ENCODE results near the gene ACSF2.

The ACSF2 gene

DNA sequence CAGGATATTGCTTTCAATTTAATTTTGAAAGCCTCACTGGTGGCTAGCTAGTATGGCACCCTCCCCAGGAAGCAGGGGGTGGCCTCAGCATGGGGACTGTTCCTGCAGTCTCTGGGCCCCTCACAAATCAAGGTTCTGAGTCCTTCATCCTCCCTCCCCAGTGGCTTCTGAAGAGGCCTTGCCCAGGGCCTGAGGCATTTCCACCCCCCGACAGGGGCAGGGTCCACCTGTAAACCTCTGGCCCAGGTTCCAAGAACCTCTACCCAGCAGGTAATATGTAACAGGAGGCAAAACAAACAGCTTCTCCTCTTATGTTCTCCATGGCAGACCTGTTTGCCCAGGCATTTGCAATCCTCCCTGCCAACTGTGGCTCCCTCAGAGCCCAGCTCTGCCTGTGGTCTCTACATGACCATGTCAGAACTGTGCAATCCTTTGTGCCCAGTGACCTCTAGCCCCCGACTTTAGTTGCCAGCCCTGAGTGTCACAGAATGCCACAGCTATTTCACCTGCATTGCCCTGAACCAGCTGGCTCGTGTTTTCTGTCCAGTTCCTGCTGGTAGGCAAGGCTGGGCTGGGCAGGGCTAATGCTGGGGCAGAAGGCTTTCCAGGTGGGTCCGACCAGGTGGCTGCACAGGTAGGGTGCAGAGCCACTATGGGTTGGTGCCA lies 14.3 kb downstream of the ACSF2 start:
- TF ChIP-seq ZBTB7A (IDR thresholded peaks at IDR 0.05; ENCODE audit: low read depth): no peak; the same call in 1 of the 2 replicates
- TF ChIP-seq MAX (IDR thresholded peaks at IDR 0.05): no peak
- TF ChIP-seq CEBPB (IDR thresholded peaks at IDR 0.05): no peak
- TF ChIP-seq EP300 (IDR thresholded peaks at IDR 0.05; ENCODE audit: borderline replicate concordance): no peak
- no peak for TF ChIP-seq TAF1 (IDR thresholded peaks at IDR 0.05; ENCODE audit: low read depth)
- no peak for TF ChIP-seq TCF12 (IDR thresholded peaks at IDR 0.05; ENCODE audit: low read depth)
- no peak for TF ChIP-seq EGR1 (IDR thresholded peaks at IDR 0.05)
- no peak for TF ChIP-seq NFIC (IDR thresholded peaks at IDR 0.05)
- TF ChIP-seq TEAD4 (IDR thresholded peaks at IDR 0.05): no peak
- TF ChIP-seq, protein P1, sequence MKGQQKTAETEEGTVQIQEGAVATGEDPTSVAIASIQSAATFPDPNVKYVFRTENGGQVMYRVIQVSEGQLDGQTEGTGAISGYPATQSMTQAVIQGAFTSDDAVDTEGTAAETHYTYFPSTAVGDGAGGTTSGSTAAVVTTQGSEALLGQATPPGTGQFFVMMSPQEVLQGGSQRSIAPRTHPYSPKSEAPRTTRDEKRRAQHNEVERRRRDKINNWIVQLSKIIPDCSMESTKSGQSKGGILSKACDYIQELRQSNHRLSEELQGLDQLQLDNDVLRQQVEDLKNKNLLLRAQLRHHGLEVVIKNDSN (IDR thresholded peaks at IDR 0.05): no peak
- no peak for TF ChIP-seq FOXM1 (IDR thresholded peaks at IDR 0.05; ENCODE audit: borderline replicate concordance, low read depth)
- TF ChIP-seq REST (IDR thresholded peaks at IDR 0.05; ENCODE audit: low read depth): no peak
- TF ChIP-seq CREB1 (IDR thresholded peaks at IDR 0.05; ENCODE audit: low read depth): no peak
- TF ChIP-seq YY1 (IDR thresholded peaks at IDR 0.05; ENCODE audit: low read depth): no peak
- no peak for TF ChIP-seq RAD21 (IDR thresholded peaks at IDR 0.05; ENCODE audit: low read depth)

DNA sequence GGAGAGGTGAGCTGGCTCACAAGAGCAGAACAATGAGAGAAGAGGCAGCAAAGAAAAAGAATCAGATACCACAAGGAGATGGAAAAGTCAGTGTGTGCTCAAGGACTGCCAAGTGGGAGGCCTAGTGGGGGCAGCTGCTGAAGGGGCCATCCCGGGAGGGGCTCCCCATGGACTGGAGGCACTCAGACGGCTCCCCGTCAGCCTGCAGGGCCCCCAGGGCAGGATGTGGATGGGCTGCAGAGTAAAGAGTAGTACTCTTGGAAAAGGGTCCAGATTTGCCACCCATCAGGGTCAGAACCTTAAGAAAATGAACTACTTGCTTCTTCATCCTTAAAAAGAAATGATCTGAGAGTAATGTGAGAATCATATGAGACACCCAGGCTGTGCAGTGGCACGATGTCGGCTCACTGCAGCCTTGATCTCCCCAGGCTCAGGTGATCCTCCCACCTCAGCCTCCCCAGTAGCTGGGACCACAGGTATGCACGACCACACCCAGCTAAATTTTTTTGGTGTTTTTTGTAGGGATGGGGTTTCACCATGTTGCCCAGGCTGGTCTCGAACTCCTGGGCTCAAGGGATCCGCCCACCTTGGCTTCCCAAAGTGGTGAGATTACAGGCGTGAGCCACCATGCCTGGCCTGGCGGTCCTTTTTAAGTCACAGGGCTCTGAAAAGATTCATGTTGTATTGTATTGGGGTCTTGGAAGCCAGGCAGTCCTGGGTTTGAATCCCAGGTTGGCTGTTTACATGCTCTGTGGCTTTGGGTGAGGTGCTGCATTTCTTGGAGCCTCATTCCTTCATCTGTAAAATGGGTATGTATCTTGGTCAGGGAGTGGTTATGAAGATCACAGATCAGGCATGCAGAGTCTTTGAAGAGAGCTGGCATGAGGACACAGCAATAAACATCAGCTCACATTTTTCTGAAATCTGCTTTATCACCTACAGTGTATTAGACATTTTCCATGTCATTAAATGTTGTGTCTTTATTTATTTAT lies 15.1 kb downstream of the ACSF2 start:
- 0 out of 2 replicates have a peak, but pooled peaks have one; percentile 5 for TF ChIP-seq MAX (IDR thresholded peaks at IDR 0.05)
- TF ChIP-seq YY1 (IDR thresholded peaks at IDR 0.05; ENCODE audit: low read depth): no peak
- TF ChIP-seq NFIC (IDR thresholded peaks at IDR 0.05): peak; percentile 28; the same call in 1 of the 2 replicates

DNA sequence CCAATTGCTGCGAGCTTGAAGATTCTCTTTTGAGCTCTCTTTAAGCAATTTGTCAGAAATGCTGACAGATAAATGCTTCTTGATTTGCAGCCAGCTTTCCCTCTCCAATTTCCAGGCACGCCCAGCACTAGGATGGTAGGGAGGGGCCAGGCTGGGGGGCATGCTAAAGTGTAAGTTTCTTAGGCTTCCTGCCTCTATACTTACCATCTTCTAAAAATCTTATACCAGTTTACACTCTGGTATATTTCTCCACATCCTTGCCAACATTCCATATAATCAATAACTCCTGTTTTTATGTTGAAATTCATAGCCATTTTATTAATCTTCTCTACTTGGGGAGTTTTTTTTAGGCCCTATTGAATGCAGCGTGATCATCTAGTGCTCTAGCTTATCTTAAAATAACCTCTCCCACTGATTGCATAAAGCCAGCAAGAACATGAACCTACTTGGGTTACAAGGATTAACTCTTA lies 17.5 kb downstream of the ACSF2 start:
- TF ChIP-seq TCF12 (IDR thresholded peaks at IDR 0.05; ENCODE audit: low read depth) (0 out of 2 replicates have a peak, but pooled peaks have one; percentile 14), NFIC (IDR thresholded peaks at IDR 0.05) (peak; percentile 72; the same call in 1 of the 2 replicates), CREB1 (IDR thresholded peaks at IDR 0.05; ENCODE audit: low read depth) (no peak), FOXM1 (IDR thresholded peaks at IDR 0.05; ENCODE audit: borderline replicate concordance, low read depth) (0 out of 2 replicates have a peak, but pooled peaks have one; percentile 2), TEAD4 (IDR thresholded peaks at IDR 0.05) (no peak)

DNA sequence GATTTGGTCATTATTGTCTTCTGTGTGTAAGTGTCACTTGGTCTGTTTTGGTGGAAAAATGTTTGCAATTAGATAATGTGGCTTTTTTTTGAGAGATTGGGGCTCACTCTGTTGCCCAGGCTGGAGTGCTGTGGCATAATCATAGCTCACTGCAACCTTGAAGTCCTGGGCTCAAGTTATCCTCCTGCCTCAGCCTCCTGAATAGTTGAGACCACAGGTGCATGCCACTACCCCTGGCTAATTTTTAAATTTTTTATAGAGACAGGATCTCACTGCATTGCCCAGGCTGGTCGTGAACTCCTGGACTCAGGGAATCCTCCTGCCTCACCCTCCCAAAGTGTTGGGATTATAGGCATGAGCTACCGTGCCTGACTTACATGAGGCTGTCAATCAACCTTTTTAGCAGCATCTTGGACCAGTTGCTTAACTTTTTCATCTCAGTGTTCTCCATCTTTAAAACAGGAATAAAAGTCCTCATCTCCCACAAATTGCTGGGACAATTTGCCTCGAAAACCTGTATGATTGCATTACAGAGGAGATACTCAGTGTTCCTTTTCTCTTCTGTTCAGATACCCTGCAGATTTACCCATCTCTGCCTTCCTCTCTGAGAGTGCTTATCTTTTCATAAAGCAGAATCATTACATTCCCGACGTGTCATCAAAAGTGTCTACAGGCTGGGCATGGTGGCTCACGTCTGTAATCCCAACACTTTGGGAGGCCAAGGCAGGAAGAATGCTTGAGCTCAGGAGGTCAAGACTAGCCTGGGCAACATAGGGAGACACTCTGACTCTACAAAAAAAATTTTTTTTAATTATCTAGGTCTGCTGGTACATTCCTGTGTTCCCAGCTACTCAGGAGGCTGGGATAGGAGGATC lies 19.1 kb downstream of the ACSF2 start:
- TF ChIP-seq ZBTB7A (IDR thresholded peaks at IDR 0.05; ENCODE audit: low read depth) (no peak), FOXM1 (IDR thresholded peaks at IDR 0.05; ENCODE audit: borderline replicate concordance, low read depth) (no peak)

DNA sequence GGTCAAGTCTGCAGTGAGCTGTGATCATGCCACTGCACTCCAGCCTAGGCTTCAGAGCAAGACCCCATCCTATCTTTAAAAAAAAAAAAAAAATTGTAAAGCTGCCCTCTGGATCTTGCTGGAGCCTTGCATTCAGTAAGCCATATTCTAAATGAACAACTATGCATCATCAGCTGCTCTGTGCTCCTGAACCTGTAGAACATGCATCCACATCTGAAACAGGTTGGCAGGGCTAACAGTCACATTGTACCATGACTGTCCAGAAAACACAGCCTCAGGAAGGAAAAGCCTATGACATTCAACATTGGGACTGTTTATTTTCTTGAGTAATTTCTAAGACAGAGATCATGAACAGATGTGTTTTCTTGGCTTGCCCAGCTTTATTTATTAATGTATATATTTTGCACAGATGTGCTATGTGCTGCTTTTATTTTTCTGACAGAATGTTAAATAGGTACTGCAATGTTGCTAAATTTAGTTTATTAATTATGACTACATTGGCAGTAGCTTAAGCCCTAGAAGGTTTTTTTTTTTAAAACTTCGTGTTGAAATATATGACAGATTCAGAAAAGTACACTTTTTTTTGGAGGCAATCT lies 19.8 kb downstream of the ACSF2 start:
- TF ChIP-seq NFIC (IDR thresholded peaks at IDR 0.05) (no peak), ZBTB7A (IDR thresholded peaks at IDR 0.05; ENCODE audit: low read depth) (no peak), CEBPB (IDR thresholded peaks at IDR 0.05) (no peak), TEAD4 (IDR thresholded peaks at IDR 0.05) (no peak), TAF1 (IDR thresholded peaks at IDR 0.05; ENCODE audit: low read depth) (no peak), CREB1 (IDR thresholded peaks at IDR 0.05; ENCODE audit: low read depth) (no peak), EGR1 (IDR thresholded peaks at IDR 0.05) (no peak), TCF12 (IDR thresholded peaks at IDR 0.05; ENCODE audit: low read depth) (no peak), EP300 (IDR thresholded peaks at IDR 0.05; ENCODE audit: borderline replicate concordance) (no peak), FOXM1 (IDR thresholded peaks at IDR 0.05; ENCODE audit: borderline replicate concordance, low read depth) (no peak), MAX (IDR thresholded peaks at IDR 0.05) (no peak), YY1 (IDR thresholded peaks at IDR 0.05; ENCODE audit: low read depth) (no peak), RAD21 (IDR thresholded peaks at IDR 0.05; ENCODE audit: low read depth) (no peak), REST (IDR thresholded peaks at IDR 0.05; ENCODE audit: low read depth) (no peak)
- TF ChIP-seq, protein P1 (IDR thresholded peaks at IDR 0.05): no peak
